GM18870 (cell line): ENCODE results near the gene KCNQ2.
"Not testable (repeated sequence)": the region's sequence is repeated elsewhere in the genome, so short reads cannot be mapped to it uniquely, and the experiment has no call there.

Experiments
- ATAC-seq: cut with Tn5 transposase; IDR thresholded peaks from one replicate; pipeline ENCODE4 v1.9.1; 2021; ENCODE audit warnings: moderate library complexity; ENCODE audit not compliant: unreplicated experiment

The KCNQ2 gene

DNA sequence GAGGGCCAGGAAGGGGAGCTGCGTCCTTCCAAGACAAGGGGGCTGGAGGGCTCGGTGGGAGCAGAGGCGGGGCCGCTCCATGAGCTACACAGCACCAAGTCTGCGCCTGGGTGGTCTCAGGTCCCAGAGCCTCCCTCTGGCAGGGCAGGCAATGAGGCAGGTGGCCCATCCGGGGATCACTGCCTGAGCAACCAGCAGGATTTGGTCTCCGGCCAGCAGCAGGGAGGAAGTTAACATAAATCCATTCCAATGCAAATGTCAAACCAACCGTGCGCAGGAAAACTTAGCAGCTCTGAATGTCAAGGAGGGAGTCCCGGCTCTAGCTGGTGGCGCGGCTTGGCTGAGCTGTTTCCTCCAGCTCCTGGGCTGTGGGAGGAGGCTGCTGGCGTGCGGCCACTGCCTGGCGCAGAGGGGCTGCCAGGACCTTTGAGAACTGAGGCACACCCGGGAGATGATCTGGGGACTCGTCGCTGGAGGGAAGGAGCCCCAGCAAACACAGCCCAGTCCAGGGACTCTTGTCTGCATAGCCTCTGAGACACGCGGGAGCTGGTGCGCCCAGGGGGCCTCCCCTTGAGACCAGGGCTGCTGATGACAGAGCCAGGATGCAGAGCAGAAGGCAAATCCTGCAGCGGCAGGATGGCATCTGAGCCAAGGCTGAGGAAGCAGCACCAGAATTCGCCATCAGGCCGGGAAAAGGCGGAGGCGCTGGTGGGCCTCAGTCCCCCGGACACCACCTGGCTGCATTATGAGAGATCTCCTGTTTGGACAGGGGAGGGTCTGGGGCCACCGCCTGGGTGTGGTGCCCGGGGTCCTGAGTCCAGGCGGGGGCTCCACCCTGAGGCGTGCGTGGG, 78.2 kb downstream of the KCNQ2 start:
- ATAC-seq: no peak

DNA sequence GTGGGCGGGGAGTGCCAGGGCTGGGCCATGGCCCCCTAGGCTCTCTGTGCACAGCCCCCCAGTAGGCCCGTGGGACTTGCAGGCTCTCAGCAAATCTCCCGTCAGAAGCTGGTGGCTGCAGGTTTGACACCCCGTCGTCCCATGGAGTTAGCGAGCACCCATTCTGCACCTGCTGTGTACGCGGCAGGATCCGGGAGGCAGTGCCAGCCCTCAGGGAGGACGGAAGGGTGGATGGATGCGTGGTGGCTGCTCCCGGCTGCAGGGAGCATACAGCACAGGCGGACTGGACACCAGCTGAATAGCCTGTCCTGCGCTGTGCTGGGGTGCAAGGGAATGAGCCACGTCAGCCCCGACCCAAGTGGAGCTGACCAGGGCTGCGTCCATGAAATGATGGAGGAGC, 78.9 kb downstream of the KCNQ2 start:
- ATAC-seq: no peak

DNA sequence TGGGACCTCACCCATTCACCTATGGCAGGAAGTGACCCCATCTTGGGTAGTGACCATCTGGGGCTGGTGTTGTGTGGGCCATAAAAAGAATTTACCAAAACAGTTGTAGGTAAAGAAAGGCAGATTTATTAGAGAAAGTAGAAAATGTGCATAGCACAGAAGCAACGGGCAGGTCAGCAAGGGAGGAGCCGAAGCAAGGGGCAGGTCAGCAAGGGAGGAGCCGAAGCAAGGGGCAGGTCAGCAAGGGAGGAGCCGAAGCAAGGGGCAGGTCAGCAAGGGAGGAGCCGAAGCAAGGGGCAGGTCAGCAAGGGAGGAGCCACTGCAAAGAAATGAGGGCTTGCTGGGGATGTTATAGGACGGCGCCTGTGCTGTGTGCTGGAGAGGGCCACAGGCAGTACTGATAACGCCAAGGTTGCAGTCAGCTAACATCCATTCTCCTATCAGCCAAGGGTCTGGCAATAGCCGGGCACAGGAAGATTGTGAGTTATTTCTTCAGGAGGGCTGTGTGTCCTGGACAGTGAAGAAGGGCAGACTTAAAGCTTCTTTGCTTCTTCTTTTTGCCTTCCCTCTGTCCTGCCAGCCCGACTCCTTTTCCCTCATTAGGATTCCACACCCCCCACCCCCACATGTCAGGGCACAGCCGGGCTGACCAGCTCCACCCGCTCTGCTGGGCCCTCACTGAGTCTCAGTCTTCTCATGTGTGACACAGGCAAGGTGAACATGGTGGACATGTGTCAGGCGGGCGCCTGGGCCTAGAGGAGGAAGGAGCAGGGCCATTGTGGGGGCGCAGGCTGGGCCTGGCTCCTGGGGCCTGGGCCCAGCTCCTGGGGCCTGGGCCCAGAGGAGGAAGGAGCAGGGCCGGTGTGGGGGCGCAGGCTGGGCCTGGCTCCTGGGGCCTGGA, 79.7 kb downstream of the KCNQ2 start:
- no peak for ATAC-seq

DNA sequence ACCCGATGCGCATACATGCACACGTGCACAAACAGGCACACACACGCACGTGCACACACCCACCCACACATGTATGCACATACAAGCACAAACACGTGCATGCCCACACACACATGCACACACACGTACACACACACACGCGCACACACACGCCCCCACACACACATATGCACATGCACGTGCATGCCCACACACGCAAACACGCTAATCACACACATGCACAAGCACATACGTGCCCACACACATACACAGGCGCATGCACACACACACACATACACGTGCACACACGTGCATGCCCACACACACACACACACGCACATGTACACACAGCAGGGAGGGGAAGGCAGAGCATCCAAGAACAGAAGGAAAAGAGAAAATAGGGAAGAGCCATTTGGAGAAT, 84.5 kb downstream of the KCNQ2 start:
- ATAC-seq: no peak

DNA sequence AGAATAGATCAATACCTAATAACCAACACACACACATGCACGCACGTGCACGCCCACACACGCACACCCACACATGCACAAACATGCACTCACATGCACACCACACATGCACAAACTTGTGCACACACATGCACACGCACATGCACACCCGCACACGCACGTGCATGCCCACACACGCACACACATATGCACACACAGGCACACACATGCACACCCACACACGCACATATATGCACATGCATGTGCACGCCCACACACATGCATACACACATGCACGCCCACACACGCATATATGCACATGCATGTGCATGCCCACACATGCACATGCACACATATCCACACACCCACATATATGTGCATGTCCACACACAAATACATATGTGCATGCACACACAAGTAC, 85.1 kb downstream of the KCNQ2 start:
- ATAC-seq: no peak

DNA sequence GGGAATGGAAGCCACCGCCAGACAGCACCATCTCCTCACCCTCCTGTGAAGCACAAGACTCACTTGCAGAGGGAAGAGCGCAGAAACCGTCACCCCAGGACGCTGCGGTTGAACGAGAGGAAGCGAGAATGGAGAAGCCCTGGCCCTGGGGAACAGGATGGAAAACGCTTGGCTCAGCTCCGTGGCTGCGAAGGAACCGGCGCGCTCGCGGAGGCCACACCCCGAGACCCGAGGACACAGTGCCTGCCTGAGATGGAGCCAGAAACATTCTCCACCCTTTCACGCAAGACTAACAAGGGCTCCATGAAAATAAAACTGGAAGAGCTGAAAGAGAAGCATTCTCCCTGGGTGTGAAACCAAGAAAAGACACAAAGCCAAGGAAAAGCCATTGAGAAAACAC, 86.0 kb downstream of the KCNQ2 start:
- ATAC-seq: no peak

DNA sequence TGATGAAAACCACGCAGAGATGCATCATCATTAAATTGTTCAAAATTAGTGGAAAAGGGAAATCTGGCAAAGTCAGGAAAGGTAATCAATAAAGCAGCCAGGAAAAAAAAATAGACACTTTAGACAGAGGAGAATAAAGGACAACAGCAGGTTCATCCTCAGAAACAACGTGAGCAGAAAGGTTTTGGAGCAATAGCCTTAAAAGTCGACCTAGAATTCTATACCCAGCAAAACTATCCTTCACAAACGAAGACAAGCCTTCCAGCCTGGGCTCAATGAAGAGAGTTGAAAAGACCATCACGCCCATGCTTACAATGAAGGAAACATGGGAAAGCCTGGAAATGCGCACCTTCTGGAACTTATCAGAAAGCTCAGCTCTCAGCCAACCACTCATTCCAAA, 86.6 kb downstream of the KCNQ2 start:
- ATAC-seq: no peak

DNA sequence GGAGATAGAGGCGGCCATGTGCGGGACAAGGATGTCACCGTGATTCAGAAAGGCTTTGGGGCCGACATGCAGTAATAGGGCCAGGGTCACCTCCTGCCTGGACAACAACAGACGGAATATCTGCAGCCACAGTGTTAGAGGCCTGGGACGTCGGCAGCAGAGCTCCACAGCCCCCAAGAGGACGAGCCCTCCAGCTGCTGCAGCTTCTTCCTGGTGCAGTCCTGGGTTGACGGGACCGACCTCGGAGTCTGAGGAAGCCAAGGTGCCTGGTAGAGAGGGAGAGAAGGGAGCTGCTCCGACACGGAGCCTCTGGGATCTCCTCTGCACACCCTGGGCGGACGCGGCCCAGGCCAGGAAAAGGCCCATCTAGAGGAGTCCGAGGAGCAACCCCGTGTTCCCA, 88.1 kb downstream of the KCNQ2 start:
- ATAC-seq: no peak

DNA sequence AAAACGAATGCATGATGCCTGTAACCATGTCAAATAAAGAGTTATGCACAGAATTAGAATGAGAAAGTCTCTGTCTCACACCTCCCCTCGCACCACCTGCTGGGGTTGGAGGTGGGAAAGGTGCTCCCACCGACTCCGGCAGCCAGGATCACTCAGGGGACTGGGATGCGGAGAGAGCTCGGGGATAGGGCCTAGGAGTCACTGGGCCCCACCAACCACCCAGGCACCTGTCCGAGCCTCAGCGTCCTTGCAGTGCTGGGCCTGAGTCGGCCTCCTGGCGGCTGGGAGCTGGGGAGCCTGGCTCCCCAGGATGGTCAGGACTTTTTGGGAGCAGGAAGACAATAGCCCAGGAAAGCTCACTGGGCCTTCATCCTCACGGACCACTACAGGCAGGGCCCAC, 88.9 kb downstream of the KCNQ2 start:
- ATAC-seq: no peak

DNA sequence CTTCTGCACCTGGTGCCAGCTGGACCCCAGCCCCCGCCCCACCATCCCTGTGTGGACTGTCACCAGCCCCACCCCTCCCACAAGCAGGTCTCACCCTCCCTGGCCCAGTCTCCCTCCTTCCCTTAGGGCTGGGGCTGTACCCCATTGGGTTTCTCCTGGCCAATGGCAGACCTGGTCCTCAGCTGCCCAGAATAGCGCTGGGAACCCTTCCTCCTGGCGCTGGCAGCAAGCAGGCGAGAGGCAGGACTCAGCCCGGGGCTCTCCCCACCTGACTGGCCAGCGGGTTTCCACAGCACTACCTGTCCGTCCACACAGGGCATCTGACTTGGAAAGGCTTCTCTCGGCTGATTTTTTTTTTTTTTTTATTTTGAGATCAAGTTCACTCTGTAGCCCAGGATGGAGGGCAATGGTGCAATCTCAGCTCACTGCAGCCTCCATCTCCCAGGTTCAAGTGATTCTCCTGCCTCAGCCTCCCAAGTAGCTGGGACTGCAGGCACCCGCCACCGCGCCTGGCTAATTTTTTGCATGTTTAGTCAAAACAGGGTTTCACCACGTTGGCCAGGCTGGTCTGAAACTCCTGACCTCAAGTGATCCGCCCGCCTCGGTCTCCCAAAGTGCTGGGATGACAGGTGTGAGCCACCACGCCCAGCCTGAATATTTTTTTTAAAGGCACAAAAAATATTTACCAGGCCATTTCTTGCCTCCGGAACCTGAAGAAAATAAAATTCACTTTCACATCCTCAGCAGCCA, 89.7 kb downstream of the KCNQ2 start:
- ATAC-seq: no peak

DNA sequence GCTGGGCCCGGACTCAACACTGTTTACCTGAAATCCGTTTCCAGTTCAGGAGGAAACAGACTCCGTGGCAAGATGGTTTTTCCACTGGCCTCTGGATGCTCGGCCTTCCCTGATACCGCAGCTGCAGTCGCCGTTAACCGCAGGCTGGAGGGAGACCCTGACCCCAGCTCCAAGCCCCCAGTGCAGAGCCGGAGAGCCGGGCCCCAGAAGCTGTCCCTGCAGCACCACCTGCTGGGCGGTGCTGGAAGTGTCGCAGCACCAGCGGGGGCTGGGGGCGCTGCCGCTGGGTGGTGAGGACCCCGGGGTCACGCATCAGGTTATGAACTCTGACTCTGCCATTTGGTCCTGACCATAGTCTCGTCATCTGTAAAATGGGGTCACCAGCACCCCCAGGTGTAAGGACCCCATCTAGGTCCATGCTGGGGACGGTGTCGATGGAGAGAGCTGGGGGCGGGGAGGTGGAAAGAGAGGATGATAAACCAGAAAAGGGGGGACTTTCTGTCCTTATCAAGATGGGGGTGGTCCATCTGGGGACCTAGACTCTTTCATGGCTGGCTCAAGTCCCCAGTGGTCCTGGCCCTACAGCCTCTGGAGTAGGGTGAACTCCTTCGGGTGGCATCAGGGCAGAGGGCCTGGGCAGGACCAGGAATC, 90.5 kb downstream of the KCNQ2 start:
- ATAC-seq: no peak

DNA sequence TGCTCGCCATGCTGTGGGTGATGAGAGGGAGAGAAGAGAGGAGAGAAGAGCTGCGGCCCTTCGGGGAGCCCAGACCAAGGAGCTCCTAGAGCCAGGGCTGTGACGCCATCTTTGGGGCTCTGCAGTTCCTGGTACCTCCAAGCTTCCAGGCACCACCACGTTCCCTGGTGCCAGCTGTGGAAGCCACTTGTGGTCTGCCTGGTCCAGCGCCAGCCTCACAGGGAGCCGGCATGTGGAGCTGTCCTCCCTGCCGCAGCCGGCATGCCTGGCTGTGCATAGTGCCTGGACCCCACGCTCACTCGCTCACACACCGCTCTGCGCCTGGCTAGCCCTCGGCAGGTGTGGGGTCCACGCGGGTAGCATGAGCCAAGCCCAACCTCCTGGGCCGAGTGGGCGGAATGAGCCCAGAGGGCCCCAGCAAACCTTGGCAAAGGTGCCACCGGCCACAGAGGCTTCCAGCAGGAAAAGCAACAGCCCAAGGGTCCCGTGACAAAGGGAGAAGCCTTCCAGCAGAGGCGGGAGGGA, 92.0 kb downstream of the KCNQ2 start:
- ATAC-seq: no peak

DNA sequence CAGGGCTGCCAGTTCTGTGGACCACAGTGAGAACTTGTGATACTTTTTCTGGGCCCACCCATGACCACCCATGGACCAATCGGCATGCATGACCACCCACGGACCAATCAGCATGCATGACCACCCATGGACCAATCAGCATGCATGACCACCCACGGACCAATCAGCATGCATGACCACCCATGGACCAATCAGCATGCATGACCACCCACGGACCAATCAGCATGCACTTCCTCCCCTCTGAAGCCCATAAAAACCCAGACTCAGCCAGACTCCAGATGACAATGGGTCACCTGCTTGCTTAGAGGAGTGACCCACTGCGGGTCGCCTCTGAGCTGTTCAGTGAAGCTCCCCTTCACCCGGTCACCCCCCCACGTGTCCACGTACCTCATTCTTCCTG, 92.6 kb downstream of the KCNQ2 start:
- not testable (repeated sequence) for ATAC-seq

DNA sequence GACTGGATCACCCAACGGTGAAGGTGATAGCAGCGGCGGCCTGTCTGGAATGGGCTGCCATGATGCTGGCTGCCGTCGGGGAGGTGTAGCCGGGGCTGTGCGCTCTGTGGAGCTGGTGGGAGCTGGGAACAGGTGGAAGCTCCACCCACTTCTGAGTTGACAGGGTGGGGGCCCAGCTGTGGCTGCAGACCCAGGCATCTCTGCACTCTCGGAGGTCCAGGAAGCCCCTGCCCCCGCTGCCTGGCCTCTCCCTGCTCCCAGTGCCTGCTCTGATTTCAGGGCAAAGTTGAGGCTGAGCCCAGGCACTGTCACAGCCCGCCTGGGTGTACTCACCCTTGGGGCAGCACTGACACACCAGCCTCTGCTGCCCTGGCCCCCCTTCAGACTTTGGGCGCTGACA, 93.2 kb downstream of the KCNQ2 start:
- no peak for ATAC-seq

DNA sequence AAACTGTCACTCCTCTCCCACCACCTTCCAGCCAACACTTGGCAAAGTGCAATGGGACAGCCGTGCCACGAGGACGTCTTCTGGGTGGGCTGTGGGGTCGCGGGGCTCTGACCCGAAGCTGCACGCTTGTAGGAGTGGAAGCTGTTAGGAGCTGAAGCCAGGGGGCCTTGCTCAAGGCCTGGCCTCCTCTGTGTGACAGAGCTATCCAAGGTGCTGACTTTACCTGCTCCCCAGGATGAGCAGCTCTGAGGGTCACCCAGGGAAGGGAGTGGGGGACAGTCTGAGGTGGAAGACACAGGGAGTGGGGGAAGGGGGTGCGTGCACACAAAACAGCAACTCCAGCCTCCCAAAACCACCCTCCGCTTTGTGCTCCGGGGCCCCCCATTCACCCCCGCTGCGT, 93.8 kb downstream of the KCNQ2 start:
- no peak for ATAC-seq

DNA sequence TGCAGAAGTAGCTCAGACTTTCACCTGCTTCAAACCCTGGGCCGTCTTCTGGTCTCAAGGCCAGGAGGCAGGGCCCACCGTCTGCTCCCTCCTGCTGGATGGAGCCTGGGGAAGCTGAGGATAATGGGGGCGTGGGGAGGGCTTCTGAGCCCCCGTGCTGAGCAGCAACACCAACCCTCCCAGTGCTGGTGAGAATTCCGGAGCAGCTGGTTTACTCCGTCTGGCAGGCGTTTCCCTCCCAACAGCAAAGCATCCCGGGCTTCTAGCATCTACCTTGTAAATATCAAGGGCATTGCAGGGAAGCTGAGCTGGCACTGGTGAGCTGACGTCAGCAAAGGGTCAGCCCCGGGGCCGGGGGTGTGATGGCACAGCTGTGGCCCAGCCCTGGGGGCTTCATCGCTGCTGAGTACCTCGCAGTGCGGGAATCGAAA, 94.5 kb downstream of the KCNQ2 start:
- no peak for ATAC-seq

DNA sequence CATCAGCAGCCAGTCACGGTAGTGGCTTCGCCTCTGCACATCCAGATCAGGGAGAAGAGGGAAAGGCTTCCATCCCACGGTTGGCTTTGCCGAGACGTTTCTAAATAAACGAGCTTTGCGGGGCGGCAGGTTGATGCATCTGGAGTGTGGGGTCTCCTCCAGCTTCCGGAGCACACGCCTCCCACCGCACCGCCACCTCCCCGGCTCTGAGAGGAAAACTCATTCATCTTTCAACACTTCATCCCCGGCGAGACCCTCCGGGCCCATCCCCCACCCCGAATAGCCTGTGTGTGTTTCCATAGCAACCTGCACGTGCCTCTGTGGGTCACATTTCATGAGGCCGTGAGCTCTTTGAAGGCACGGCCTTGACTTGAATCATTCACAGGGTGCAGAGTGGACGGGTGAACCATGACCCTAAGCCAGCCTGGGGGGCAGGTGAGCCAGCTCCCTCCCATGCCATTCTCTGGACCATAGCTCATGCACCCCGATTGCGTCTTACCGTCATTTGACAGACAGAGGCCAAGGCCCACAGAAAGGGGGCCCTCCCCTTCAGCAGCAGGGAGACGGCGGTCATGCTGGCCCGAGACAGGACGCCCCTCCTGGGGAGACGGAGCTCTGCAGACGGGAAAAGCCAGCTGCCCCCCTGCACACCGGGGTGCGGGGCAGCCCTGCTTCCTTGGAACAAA, 95.1 kb downstream of the KCNQ2 start:
- no peak for ATAC-seq

DNA sequence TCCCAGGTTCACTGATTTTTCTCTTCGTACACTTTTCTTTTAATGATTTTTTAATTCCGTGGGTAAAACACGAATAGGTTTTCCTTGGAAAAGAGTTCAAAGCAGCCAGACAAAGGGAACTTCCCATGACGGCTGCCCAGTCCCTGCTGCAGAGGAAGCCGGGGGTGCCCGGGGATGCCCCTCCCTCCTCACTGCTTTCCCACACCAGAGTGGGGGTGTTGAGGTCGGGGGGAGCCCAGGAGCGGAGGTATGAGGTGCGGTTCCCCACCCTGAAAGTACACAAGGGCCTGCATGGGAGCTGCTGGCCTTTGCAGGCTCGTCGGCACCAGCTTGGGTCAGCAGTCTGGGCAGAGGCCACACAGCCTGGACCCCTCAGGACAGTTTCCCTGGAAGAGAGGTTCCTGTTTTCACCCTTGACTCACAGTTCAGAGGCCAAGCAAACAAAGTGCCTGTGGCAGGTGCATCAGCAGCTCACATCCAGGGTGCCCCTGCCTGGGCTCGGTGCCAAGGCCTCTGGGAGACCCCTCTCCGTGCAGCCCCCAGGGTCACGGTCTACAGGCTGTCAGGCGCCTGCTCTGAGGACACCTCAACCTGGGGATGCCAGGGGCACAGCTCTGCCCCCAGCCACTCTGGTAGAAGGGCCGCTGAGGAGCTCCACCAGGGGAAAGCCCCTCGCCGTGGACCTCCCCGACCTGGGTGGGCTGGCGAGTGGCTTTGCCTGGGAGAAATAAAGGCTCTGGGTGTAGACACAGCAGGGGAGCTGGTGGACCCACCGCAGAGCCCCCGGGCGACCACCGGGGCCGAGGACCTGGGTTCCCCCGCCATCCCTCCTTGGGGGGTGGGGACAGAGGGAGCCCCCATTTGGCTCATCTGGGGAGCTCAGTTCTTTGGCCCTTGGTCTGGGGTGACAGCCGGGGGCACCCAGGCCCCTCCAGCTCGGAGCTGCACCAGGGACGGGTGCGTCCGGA, 95.9 kb downstream of the KCNQ2 start:
- no peak for ATAC-seq

DNA sequence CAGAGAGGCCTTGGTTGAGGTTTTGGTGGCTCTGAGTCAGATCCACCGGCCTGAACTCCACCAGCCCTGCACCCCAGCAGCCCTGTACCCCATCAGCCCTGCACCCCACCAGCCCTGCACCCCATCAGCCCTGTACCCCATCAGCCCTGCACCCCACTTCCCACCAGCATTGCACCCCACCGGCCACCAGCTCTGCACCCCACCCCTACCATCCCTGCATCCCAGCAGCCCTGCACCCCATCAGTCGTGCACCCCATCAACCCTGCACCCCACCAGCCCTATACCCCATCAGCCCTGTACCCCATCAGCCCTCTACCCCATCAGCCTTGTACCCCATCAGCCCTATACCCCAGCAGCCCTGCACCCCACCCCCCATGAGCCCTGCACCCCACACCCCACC, 97.0 kb downstream of the KCNQ2 start:
- no peak for ATAC-seq
